GM21526 (cell line): ENCODE results near the gene MEF2B.

Source experiments
- ATAC-seq: cut with Tn5 transposase; IDR thresholded peaks from one replicate; pipeline ENCODE4 v1.9.1; 2021; ENCODE audit warnings: moderate library complexity; ENCODE audit not compliant: unreplicated experiment, low FRiP score

The MEF2B gene

DNA sequence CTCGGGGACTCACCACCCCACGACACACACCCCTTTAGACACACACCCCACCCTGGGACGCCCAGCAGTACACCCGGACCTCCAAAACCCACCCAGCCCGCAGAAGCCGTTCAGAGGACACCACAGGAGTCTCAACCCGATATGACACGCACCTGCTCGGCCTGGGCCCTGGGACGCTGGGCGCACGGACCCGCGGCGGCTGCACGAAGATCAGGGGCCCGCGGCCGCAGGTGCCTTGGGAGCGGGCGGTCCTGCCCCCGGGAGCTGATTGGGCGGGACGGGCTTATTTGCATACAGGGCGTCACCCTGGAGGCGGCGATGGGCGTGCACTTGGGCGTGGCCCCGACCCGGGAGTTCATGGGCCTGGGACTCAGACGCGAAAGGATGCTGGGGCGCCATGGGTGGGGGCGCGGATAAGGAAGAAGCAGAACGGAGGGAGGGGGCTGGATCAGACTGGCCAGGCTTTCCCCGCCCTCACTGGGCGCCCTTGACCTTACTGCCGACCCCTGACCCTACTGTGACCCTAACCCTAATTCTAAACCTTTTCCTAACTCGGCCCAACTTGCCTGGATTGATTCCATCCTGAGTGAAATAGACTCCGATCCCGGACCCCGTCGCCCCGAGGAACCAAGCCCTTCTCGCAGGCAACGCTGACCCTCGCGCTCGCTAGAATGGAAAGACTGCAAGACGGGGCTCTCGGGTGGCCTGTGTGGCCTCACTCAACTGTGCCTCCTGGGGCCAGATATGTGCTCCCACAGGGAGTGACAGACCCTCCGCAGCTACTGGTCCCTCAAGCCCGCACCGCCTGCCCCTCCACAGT, at the start of gene MEF2B:
Gene MEF2B (minus strand): TSS at position 211 of the 820 bp plus-strand sequence. CDS start 19,528 bp downstream, outside the sequence.
- ATAC-seq = peak; percentile 83

DNA sequence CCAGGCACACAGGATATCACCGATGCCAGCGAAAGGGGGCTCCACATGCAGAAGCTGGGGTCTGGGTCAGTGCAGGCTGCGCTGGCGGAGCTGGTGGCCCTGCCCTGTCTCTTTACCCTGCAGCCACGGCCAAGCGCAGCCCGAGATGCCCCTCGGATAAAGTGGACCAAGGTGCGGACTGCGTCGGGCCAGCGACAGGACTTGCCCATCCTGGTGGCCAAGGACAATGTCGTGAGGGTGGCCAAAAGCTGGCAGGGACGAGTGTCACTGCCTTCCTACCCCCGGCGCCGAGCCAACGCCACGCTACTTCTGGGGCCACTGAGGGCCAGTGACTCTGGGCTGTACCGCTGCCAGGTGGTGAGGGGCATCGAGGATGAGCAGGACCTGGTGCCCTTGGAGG, 48.8 kb upstream of the MEF2B start:
- ATAC-seq = no peak

DNA sequence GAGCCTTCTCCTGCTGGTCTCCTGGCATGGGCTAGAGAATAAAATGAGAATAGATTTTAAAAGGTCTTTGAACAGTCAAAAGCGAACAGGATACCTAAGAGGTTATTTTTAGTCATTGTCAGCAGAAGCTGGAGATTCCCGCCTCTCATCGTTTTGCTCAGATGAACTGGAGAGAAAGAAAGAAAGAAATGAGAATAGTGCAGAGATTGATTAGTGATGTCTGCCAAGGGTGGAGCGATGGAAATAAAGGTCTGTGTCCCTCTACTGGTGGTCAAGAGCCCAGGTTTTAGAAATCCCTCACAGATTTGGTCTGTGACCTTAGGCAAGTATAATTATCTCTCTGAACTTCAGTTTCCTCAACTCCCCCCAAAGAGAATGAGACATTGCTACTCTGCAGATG, 47.0 kb upstream of the MEF2B start:
- no peak for ATAC-seq

DNA sequence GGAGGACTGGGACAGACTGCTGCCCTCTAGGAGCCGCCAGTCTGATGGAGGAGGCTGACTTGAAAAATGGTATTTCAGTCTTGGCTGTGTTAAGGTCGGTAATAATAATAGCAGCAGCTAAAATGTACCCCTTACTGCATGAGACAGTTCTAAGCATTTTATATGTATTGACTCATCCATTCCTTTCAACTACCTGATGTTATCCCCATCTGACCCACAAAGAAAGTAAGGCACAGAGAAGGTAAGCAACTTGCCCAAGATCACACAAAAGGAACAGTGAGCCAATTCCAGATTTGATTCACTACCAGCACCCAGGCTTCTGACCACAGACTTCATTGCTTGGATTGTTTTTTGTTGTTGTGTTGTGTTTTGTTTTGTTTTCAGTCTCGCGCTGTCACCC, 45.7 kb upstream of the MEF2B start:
- ATAC-seq = no peak

DNA sequence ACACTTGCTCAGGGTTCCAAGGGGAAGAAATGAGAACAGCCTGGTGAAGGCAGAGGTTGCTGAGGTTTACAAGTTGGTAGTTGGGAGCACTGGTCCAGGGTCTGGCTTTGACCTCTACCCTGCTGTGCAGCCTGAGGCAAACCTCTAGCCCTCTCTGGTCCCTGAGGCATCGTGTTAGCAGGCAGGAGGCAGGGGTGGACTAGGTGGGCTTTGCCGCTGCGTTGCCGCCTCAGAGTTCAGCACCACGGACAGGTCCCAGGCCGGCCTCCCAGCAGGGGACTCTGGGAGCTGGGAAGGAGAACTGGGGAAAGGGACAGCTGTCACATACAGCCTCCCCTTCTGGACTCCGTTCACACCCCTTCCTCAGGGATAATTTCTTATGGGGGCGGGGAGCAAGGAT, 44.8 kb upstream of the MEF2B start:
- no peak for ATAC-seq

DNA sequence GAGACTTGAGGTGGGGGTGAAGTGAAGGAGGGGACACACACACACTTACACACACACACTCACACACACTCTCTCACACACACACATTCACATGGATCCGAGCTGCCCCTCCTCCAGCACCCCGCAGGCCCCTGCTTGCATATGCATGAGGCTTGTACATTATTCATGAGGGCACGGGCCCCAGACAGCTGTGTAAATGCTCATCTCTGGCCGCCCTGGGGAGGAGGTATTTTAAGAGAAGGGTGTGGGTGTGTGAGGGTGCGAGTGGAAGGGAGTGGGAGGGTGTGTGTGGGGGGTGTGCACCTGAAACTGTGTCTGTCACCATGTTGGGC, 44.1 kb upstream of the MEF2B start:
- no peak for ATAC-seq

DNA sequence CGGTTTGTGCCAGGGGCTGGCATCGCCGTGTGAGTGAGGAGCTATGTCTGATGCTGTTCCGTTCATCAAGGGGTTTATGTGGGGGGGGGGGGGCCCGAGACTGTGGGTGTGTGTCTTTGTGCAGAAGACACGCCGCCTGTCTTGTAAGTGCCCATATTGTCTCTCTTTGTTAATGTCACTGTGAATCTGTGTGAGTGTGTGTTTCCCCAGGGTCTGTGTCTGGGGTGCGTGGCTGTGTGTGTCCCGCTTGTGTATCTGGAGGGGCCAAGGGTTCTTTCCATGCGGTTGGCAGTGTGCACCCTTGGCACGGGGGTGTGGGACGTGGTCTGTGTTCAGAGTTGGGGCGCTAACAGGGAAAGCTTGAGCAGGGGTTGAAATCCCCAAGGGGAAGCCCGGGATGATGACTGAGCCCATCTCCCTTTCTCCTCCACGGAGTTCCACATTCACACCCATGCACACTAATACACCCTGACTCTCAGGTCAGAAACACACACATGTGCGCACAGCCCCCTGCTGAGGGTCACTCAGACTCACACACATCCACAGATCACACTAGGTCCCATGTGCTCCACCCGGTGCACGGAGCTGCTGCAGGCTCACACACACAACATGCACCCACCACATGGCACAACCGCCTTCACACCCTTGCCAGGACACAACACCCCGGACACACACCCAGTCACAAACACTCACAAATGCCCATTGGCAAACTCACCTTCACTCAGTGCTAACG, 43.5 kb upstream of the MEF2B start:
- ATAC-seq = no peak

DNA sequence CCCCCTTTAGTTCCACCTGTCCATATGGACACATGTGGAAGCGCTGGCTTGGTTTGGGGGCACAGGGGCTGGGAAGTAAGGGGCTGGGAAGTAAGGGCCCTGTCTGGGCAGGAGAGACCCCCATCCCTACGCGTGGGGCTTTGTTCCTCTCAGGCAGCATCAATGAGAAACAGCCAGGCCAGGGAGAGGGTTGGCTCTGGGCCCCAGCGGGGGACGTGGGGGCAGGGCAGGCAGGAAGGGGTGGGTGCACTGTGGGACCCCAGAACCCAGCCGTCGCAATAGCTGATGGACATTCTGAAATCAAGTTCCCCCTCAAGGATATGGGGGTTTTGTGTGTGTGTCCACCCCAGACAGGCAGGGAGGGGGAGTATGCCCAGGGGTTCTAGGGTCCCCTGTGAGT, 42.9 kb upstream of the MEF2B start:
- no peak for ATAC-seq

DNA sequence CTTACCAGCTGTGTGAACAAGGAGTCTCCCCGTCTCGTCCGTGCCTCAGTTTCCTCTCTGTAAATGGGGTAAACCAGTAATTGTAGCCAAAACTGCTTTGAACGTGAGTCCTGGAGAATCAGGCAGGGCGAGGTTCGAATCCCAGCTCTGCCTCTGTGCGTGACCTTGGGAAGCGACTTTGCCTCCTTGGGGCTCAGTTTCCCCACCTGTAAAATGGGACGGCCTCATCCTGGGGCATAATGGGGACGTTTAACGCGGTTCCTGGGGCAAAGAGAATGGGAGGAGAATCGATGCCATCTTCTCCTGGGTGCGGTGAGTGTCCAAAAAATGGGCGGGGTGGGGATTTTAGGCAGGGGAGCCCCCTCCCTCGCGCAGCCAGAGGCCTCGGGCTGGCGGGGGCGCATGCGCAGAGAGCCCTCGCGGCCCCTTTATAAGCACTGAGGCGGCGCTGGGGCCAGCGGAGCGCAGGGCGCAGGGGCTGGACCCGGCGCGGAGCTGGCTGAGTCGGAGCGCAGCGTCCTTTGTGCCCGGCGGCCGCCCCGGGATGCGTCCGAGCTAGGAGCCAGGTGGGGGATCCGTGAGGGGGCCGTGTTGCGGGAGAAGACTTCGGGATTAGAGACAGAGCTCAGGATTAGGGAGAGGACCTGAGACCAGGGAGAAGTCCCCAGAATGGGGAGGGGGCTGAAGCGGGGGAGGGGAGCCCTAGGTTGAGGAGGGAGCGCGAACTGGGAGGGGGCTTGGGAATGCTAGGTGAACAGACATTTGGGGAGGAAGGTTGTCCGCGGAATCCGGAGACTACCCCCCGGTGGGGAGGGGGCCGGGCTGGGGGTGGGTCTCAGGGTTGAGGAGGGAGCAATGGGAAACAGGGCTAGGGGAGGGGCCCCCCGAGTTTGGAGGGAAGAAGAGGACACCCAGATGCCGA, 41.7 kb upstream of the MEF2B start, which contains the start of gene NCAN:
Gene NCAN (plus strand): TSS at position 460 of the 922 bp plus-strand sequence. CDS start 4,996 bp downstream, outside the sequence.
- no peak for ATAC-seq

DNA sequence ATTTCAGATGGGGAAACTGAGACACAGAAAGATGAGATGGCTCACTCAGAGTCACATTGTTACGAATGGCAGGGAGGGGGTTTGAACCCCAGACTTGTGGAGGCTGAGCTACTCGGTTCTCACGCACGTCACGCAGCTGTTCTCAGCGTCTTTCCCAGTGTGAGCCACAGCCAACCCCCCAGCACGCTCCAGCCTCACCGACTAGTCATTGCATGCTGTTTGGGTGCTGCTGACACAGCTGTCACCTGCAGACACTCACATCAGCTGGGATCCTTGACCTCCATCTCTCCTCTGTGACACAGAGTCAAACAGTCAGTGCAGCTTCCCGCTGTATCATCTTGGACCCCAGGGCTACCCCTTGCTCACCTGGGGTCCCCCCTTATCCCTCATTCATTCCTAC, 39.3 kb upstream of the MEF2B start:
- ATAC-seq = no peak

DNA sequence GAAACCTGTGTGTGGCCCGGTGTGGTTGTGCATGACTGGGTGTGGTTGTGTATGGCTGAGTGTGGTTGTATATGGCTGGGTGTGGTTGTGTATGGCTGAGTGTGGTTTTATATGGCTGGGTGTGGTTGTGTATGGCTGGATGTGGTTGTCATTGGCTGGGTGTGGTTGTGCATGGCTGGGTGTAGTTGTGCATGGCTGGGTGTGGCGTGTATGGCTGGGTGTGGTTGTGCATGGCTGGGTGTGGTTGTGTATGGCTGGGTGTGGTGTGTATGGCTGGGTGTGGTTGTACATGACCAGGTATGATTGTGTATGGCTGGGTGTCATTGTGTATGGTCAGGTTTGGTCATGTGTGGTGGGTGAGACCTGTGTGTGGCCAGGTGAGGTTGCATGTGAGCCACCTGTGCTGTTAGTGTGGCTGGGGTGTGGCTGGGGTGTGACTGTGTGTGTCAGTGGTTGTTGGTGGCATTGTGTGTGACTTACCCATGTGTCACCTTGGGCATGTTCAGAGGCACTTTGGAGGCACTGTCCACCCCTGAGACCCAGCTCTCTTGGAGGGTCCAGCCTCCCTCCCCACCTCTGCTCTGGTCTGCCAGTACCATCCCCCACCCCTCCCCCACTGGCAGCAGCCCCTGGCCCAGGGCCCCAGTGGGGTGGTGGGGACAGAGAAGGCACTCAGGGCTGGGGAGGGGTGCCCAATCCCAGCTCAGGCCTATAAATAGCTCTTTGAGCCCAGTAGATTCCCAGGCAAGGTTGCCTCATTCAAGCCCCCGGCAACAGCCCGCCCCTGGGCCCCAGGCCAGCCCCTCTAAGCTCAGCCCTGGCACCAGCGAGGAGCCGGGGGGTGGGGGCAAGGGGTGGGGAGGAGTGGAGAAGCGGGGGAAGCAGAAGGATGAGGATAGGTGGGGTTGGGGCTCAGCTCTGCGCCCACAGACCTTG, 37.8 kb upstream of the MEF2B start:
- no peak for ATAC-seq

DNA sequence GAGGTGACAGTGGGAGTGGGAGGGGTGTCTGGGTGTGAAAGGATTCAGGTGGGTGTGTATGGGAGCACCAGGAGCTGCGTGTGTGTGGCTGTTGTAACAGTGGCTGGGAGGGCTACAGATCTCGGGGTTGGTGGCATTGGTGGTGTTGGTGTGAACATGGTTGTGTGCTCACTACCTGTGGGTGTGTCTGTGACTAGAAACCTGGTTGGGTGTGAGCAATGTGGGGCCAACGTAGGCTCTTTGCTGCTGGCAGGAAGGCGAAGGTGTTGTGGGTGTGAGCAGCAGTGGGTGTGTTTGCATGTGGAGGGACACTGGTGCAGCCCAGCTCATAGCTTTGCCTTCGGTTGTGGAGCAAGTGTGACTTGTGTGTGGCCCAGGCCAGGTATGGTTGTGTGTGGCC, 36.9 kb upstream of the MEF2B start:
- no peak for ATAC-seq

DNA sequence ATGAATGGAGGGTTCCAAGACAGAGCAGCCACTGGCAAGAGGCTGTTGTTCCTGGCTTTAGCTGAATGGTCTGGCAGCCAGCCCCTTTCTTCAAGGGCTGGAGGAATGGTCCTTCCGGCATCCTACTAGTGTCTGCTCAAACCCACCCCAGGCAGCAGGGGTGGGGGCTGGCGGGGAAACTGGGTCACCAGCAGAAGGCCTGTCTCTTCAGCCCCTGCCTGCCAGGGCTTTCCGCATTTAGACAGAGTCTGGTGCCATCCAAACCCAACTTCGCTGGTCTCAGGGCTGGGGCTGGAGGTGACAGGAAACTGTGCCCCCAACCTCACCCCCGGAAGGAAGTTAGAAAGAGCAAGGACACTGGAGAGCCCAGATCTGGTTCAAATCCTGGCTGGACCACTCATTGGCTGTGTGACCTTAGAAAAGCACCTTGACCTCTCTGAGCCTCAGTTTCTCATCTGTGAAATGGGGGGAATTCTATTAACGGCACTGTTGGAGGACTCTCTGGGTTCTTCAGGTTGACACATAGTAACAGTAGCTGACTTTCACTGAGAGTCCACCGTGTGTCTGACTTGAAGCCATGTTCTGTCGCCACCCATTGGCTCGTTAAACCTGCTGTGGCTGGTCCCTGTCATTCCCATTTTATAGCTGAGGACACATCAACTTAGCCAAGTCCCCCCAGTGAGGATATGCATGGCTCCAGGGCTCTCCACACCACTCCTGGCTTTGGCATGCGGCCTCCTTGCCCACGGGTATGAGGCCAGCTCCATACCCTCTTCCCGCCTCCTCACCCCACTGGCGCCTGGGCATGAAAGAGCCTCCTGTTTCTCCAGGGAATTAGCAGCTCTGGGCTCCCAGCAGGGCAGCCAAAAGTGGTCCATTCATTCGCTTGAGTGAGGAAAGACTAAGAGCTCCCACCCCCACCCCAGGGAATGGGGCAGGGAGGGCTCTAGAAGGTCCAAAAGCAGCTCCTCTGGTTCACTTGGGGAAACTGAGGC, 35.6 kb upstream of the MEF2B start:
- no peak for ATAC-seq

DNA sequence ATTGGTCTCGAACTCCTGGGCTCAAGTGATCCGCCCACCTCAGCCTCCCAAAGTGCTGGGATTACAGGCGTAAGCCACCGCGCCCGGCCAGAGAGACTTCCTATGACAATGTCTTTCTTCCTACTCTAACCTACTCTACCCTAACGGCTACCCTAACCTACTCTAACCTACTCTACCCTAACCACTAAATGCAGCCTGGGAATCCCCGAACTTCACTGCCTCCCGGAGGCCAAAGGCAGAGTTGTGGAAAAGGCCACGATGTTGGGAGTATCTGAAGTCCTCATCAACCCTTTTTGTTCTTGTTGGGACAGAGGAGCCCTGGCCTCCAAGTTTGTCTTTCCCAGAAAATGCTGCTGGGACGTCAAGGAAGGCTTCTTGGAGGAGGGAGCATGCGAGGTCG, 34.1 kb upstream of the MEF2B start:
- no peak for ATAC-seq

DNA sequence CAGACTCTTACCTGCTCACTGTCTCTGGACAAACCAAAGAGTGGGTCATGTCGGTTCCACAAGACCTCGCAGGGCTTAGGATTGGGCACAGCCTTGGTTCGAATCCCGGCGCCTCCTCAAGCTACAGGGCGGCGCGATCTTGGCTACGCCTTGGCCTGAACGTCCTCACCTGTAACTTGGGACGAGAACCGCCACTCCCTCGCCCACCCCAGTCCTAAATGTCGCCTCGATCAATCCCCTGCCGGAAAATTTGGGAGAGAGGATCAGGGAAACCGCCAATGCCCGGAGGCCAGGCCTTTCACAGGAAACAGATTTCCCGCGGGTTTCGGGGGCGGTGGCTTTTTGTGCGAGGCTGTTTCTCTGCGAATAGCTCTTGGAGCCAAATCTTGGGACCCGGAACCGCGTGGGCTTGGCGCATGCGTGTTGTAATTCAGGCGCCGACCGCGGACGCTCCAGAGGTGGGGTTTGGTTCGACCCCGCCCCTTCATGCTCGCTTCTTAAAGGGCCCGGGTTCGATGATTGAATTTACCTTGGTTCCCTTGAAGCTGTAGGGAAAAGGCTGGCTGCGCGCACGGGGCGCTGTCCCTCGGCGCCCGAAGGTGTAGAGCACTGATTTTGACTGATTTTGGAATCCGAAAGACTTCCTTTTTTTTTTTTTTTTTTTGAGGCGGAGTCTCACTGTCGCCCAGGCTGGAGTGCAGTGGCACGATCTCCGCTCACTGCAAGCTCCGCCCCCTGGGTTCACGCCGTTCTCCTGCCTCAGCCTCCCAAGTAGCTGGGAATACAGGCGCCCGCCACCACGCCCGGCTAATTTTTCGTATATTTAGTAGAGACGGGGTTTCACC, 33.2 kb upstream of the MEF2B start, which contains the start of gene NR2C2AP:
Gene NR2C2AP (minus strand): TSS at position 403 of the 845 bp plus-strand sequence. CDS start 354 bp downstream, at position 49.
- ATAC-seq = peak; percentile 65

DNA sequence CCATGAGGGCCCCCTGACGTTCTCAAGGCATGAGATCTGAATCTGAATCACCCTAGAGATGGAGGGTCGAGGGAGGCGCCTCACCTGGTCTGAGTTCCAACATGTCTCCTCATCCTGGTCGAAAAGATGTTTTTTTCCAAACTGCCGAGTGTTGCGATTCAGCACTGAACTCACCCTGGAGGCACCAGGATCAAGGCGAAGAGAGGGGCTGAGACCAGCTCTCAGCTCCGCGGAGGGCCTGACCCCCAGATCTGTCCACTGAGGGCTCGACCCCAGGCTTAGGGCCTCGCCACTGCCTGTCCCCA, 32.6 kb upstream of the MEF2B start:
- peak; percentile 6 for ATAC-seq

DNA sequence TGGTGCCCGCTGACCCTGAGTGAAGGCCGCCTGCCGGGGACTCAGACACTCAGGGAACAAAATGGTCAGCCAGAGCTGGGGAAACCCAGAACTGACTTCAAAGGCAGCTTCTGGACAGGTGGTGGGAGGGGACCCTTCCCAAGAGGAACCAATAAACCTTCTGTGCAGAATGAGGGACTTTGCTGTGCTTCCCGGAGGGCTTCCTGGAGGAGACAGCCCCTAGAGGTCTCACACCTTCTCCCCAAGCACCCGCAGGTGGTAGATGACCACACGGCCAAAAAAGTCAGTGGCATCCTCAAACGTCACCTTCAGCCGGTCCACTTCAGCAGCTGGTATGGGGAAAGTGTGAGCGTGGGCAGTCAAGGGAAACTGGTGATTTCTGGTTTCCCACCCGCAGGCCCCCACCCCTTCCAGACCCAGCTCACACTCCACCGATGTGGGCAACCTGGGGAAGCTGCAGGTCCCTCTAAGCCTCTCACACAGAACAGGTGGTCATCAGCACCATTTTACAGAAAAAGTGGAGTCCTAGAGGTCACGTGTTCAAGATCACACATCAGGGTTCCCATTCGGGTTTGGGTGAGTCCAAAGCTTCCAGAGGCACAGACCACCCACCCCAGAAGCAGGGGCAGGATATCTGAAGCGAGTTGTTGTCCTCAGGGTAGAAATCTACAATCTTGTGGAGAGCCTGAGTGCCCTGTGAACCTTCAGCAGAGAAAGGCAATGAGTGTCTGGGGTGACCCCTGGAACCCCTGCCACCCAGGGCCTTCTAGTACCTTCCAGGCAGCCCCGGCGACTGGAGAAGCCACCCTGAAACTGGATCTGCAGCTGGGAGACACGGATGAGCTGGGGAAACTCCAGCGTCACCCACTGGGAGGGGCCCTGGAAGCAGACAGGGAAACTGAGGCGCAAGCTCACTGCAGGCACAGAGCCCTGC, 31.9 kb upstream of the MEF2B start:
- ATAC-seq = no peak
